WTC11 (cell line): ENCODE data around the gene MCF2L. TPM values are rescaled to one million over a fixed set of nuclear protein-coding genes. Genes with fewer than 3 reads are reported as not detected.

ENCODE experiments used
- ATAC-seq: fragments of 200-7000 bp; cut with Tn5 transposase; 2 replicates; pipeline ENCODE4 v1.10.0; 2021; ENCODE audit warnings: mild to moderate bottlenecking, moderate library complexity
- CTCF ChIA-PET: fragments of 300-600 bp; sonication (Branson Sonifier 250); formaldehyde crosslinking; loops from one replicate; lab custom pipeline; 2021; ENCODE audit warnings: antibody characterized with exemption; lab: Charles Lee
- POLR2A ChIA-PET: fragments of 350-600 bp; sonication (Branson Sonifier 250); formaldehyde crosslinking; loops from one replicate; lab custom pipeline; 2021; ENCODE audit warnings: antibody characterized with exemption; lab: Charles Lee
- DNase-seq: peaks from one replicate; pipeline ENCODE4 v3.0.0; 2021; ENCODE audit warnings: low spot score
- H3K27ac Mint-ChIP-seq: 2 replicates; pipeline ENCODE4 v1.8.0; 2021; ENCODE audit warnings: mixed read lengths
- H3K27me3 Mint-ChIP-seq: 2 replicates; pipeline ENCODE4 v1.8.0; 2021; ENCODE audit warnings: low read depth, mild to moderate bottlenecking, moderate library complexity, mixed read lengths
- H3K36me3 Mint-ChIP-seq: 2 replicates; pipeline ENCODE4 v1.8.0; 2021; ENCODE audit warnings: mixed read lengths
- H3K4me1 Mint-ChIP-seq: 2 replicates; pipeline ENCODE4 v1.8.0; 2022; ENCODE audit warnings: mixed read lengths
- H3K4me3 Mint-ChIP-seq: 2 replicates; pipeline ENCODE4 v1.8.0; 2021; ENCODE audit warnings: mild to moderate bottlenecking, moderate library complexity, mixed read lengths
- H3K9me3 Mint-ChIP-seq: 2 replicates; pipeline ENCODE4 v1.8.0; 2021; ENCODE audit warnings: mixed read lengths
- CBFB ChIP-seq: sonication (generic); formaldehyde crosslinking; IDR thresholded peaks from 2 replicates; pipeline ENCODE4 v1.8.1; 2022; ENCODE audit warnings: mild to moderate bottlenecking, low read depth, missing genetic modification reagents
- CREB1 ChIP-seq: sonication (generic); formaldehyde crosslinking; IDR thresholded peaks from 2 replicates; pipeline ENCODE4 v1.8.0; 2023; ENCODE audit warnings: mild to moderate bottlenecking, missing genetic modification reagents
- ELF4 ChIP-seq: sonication (generic); formaldehyde crosslinking; IDR thresholded peaks from 2 replicates; pipeline ENCODE4 v1.8.1; 2022; ENCODE audit warnings: low read depth, mild to moderate bottlenecking, moderate library complexity, missing genetic modification reagents
- FOXJ3 ChIP-seq: sonication (generic); formaldehyde crosslinking; IDR thresholded peaks from 2 replicates; pipeline ENCODE4 v1.9.0; 2021; ENCODE audit warnings: missing genetic modification reagents, mild to moderate bottlenecking, borderline replicate concordance
- GRHL2 ChIP-seq: fragments of 250-450 bp; sonication (Bioruptor Pico); IDR thresholded peaks from 2 replicates; pipeline ENCODE4 v1.8.0; 2022; ENCODE audit warnings: mild to moderate bottlenecking, moderate library complexity; ENCODE audit not compliant: insufficient replicate concordance, severe bottlenecking
- GTF2I ChIP-seq: fragments of 250-450 bp; sonication (Bioruptor Pico); conservative IDR thresholded peaks from 2 replicates; pipeline ENCODE4 v1.4.0; 2021; ENCODE audit warnings: mild to moderate bottlenecking
- JUN ChIP-seq: sonication (generic); formaldehyde crosslinking; IDR thresholded peaks from 2 replicates; pipeline ENCODE4 v1.8.0; 2023; ENCODE audit warnings: mild to moderate bottlenecking, missing genetic modification reagents
- MXD4 ChIP-seq: fragments of 250-450 bp; sonication (Bioruptor Pico); IDR thresholded peaks from 2 replicates; pipeline ENCODE4 v1.8.0; 2021; ENCODE audit warnings: mild to moderate bottlenecking, moderate library complexity, borderline replicate concordance
- NFATC4 ChIP-seq: fragments of 250-450 bp; sonication (Bioruptor Pico); IDR thresholded peaks from 2 replicates; pipeline ENCODE4 v1.9.0; 2021; ENCODE audit warnings: mild to moderate bottlenecking
- NR2C2 ChIP-seq: sonication (generic); formaldehyde crosslinking; IDR thresholded peaks from 2 replicates; pipeline ENCODE4 v1.8.0; 2022; ENCODE audit warnings: mild to moderate bottlenecking, missing genetic modification reagents
- NR3C1 ChIP-seq: sonication (generic); formaldehyde crosslinking; conservative IDR thresholded peaks from 2 replicates; pipeline ENCODE4 v1.8.1; 2023; ENCODE audit warnings: low read depth, mild to moderate bottlenecking, missing genetic modification reagents
- OVOL2 ChIP-seq: fragments of 250-450 bp; sonication (Bioruptor Pico); IDR thresholded peaks from 2 replicates; pipeline ENCODE4 v1.9.0; 2021; ENCODE audit warnings: mild to moderate bottlenecking, borderline replicate concordance
- SMAD3 ChIP-seq: sonication (generic); formaldehyde crosslinking; IDR thresholded peaks from 2 replicates; pipeline ENCODE4 v1.8.0; 2022; ENCODE audit warnings: missing genetic modification reagents, mild to moderate bottlenecking, borderline replicate concordance
- SP1 ChIP-seq: sonication (generic); formaldehyde crosslinking; conservative IDR thresholded peaks from 2 replicates; pipeline ENCODE4 v1.8.1; 2022; ENCODE audit warnings: missing genetic modification reagents
- TCF7 ChIP-seq: sonication (generic); formaldehyde crosslinking; IDR thresholded peaks from 2 replicates; pipeline ENCODE4 v1.8.0; 2022; ENCODE audit warnings: mild to moderate bottlenecking, low read depth, missing genetic modification reagents, moderate library complexity
- TEAD4 ChIP-seq: sonication (generic); formaldehyde crosslinking; IDR thresholded peaks from 2 replicates; pipeline ENCODE4 v1.8.0; 2022; ENCODE audit warnings: mild to moderate bottlenecking, missing genetic modification reagents
- TP53 ChIP-seq: sonication (generic); formaldehyde crosslinking; IDR thresholded peaks from 2 replicates; pipeline ENCODE4 v1.8.1; 2023; ENCODE audit warnings: mild to moderate bottlenecking, missing genetic modification reagents
- ZNF317 ChIP-seq: sonication (generic); formaldehyde crosslinking; IDR thresholded peaks from 2 replicates; pipeline ENCODE4 v1.8.1; 2023; ENCODE audit warnings: low read depth, mild to moderate bottlenecking, moderate library complexity, missing genetic modification reagents, borderline replicate concordance
- ZNF423 ChIP-seq: fragments of 250-450 bp; sonication (Bioruptor Pico); IDR thresholded peaks from 2 replicates; pipeline ENCODE4 v2.1.2; 2022; ENCODE audit warnings: mild to moderate bottlenecking, moderate library complexity
- ZNF671 ChIP-seq: fragments of 250-450 bp; sonication (Bioruptor Pico); IDR thresholded peaks from 2 replicates; pipeline ENCODE4 v1.8.0; 2021; ENCODE audit warnings: mild to moderate bottlenecking
- total RNA-seq: library from RNA; stranded (reverse); gene quantifications from 3 replicates; pipeline ENCODE4 v1.2.3, GENCODE V29; 2021
- TF ChIP-seq, protein P1 (sequence below): sonication (generic); formaldehyde crosslinking; IDR thresholded peaks from 2 replicates; pipeline ENCODE4 v1.8.0; 2023; ENCODE audit warnings: mild to moderate bottlenecking, missing genetic modification reagents
- TF ChIP-seq, protein P2 (sequence below): fragments of 250-450 bp; sonication (Bioruptor Pico); IDR thresholded peaks from 2 replicates; pipeline ENCODE4 v1.9.0; 2021; ENCODE audit warnings: mild to moderate bottlenecking, borderline replicate concordance
- TF ChIP-seq, protein P3 (sequence below): sonication (generic); formaldehyde crosslinking; IDR thresholded peaks from 2 replicates; pipeline ENCODE4 v1.8.1; 2023; ENCODE audit warnings: mild to moderate bottlenecking, missing genetic modification reagents, moderate library complexity
- TF ChIP-seq, protein P4 (sequence below): fragments of 250-450 bp; sonication (Bioruptor Pico); conservative IDR thresholded peaks from 2 replicates; pipeline ENCODE4 v1.9.0; 2021; ENCODE audit warnings: mild to moderate bottlenecking
- TF ChIP-seq, protein P5 (sequence below): sonication (generic); formaldehyde crosslinking; IDR thresholded peaks from 2 replicates; pipeline ENCODE4 v1.8.1; 2023; ENCODE audit warnings: mild to moderate bottlenecking, missing genetic modification reagents, moderate library complexity

Gene MCF2L
- total RNA-seq, 1 experiment from 2014 or later, result 34.8 TPM

DNA sequence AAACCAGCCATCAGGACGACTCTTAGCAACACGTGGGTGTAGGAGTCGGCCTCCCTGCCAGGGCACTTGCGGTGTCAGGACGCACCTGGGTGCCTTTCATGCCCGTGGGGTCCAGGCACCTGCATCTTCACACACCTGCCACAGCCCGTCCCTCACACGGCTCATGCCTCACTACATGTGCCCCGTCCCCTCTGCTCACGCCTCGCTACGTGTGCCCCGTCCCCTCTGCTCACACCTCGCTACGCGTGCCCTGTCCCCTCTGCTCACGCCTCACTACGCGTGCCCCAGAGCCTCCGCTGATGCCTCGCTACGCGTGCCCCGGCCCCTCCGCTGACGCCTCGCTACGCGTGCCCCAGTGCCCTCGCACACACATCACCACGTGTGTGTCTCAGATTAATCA, 78.6 kb downstream of the MCF2L start:
- Mint-ChIP-seq H3K36me3 (no peaks in the 10 kb centered on the region), H3K4me1 (peaks cover 9% of the 10 kb centered on the region), H3K4me3 (no peak overlapping the region), H3K9me3 (no peaks in the 10 kb centered on the region), H3K27ac (peak overlapping the region; percentile 41; the same call in 1 of the 2 replicates), H3K27me3 (no peaks in the 10 kb centered on the region; the same call in 1 of the 2 replicates)
- TF ChIP-seq JUN (CRISPR knock-in tag), result no peak
- TF ChIP-seq, protein P1, sequence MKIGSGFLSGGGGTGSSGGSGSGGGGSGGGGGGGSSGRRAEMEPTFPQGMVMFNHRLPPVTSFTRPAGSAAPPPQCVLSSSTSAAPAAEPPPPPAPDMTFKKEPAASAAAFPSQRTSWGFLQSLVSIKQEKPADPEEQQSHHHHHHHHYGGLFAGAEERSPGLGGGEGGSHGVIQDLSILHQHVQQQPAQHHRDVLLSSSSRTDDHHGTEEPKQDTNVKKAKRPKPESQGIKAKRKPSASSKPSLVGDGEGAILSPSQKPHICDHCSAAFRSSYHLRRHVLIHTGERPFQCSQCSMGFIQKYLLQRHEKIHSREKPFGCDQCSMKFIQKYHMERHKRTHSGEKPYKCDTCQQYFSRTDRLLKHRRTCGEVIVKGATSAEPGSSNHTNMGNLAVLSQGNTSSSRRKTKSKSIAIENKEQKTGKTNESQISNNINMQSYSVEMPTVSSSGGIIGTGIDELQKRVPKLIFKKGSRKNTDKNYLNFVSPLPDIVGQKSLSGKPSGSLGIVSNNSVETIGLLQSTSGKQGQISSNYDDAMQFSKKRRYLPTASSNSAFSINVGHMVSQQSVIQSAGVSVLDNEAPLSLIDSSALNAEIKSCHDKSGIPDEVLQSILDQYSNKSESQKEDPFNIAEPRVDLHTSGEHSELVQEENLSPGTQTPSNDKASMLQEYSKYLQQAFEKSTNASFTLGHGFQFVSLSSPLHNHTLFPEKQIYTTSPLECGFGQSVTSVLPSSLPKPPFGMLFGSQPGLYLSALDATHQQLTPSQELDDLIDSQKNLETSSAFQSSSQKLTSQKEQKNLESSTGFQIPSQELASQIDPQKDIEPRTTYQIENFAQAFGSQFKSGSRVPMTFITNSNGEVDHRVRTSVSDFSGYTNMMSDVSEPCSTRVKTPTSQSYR (CRISPR knock-in tag), result no peak
- TF ChIP-seq GRHL2 (CRISPR knock-in tag), result no peak
- no peak for TF ChIP-seq NFATC4 (CRISPR knock-in tag)
- TF ChIP-seq TCF7 (CRISPR knock-in tag), result no peak
- TF ChIP-seq, protein P2, sequence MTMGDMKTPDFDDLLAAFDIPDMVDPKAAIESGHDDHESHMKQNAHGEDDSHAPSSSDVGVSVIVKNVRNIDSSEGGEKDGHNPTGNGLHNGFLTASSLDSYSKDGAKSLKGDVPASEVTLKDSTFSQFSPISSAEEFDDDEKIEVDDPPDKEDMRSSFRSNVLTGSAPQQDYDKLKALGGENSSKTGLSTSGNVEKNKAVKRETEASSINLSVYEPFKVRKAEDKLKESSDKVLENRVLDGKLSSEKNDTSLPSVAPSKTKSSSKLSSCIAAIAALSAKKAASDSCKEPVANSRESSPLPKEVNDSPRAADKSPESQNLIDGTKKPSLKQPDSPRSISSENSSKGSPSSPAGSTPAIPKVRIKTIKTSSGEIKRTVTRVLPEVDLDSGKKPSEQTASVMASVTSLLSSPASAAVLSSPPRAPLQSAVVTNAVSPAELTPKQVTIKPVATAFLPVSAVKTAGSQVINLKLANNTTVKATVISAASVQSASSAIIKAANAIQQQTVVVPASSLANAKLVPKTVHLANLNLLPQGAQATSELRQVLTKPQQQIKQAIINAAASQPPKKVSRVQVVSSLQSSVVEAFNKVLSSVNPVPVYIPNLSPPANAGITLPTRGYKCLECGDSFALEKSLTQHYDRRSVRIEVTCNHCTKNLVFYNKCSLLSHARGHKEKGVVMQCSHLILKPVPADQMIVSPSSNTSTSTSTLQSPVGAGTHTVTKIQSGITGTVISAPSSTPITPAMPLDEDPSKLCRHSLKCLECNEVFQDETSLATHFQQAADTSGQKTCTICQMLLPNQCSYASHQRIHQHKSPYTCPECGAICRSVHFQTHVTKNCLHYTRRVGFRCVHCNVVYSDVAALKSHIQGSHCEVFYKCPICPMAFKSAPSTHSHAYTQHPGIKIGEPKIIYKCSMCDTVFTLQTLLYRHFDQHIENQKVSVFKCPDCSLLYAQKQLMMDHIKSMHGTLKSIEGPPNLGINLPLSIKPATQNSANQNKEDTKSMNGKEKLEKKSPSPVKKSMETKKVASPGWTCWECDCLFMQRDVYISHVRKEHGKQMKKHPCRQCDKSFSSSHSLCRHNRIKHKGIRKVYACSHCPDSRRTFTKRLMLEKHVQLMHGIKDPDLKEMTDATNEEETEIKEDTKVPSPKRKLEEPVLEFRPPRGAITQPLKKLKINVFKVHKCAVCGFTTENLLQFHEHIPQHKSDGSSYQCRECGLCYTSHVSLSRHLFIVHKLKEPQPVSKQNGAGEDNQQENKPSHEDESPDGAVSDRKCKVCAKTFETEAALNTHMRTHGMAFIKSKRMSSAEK, result no peak
- no peak for TF ChIP-seq TEAD4 (CRISPR knock-in tag)
- ChIA-PET POLR2A (no interaction called here), CTCF (no interaction called here)
- DNase-seq, result no peak
- ATAC-seq, result no peak

DNA sequence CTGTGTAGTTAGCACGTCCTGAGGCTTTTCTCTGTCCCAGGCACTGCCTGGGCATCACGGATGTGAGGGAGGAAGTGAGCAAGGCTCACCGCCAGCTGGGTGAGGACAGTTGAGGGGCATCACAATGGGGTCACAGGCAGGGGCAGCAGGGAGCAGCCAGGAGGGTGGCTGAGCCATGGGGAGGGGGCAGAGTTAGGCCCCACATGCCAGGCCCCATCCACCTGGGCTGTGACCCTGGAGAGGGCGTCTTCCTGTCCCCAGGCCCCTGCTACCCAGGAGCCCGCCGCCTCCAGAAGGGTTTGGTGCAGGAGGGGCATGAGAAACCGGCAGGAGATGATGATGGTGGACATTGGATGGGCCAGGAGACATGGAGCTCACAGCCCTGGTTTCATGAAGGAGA, 79.8 kb downstream of the MCF2L start:
- Mint-ChIP-seq H3K9me3 (no peaks in the 10 kb centered on the region), H3K4me1 (peaks cover 9% of the 10 kb centered on the region), H3K4me3 (no peak overlapping the region), H3K27me3 (no peaks in the 10 kb centered on the region; the same call in 1 of the 2 replicates), H3K36me3 (no peaks in the 10 kb centered on the region), H3K27ac (no peak overlapping the region; the same call in 1 of the 2 replicates)
- DNase-seq (no peak), ATAC-seq (no peak)
- ChIA-PET CTCF (interaction anchor here (1.0 to 1.2 kb wide), 3 partner anchors 19 to 42 kb away, joined by 3 read pairs; no protein-coding TSS in a partner anchor), POLR2A (interaction anchor here (0.6 kb wide), 1 partner anchor 53 kb away, joined by 3 read pairs; no protein-coding TSS in a partner anchor)
- TF ChIP-seq MXD4 (CRISPR knock-in tag), result no peak
- no peak for TF ChIP-seq ELF4
- TF ChIP-seq ZNF317 (CRISPR knock-in tag), result no peak
- no peak for TF ChIP-seq SP1
- no peak for TF ChIP-seq NR3C1 (CRISPR knock-in tag)
- no peak for TF ChIP-seq TP53 (CRISPR knock-in tag)
- TF ChIP-seq CBFB (CRISPR knock-in tag), result no peak
- TF ChIP-seq NR2C2 (CRISPR knock-in tag), result no peak
- TF ChIP-seq, protein P3, sequence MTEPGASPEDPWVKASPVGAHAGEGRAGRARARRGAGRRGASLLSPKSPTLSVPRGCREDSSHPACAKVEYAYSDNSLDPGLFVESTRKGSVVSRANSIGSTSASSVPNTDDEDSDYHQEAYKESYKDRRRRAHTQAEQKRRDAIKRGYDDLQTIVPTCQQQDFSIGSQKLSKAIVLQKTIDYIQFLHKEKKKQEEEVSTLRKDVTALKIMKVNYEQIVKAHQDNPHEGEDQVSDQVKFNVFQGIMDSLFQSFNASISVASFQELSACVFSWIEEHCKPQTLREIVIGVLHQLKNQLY (CRISPR knock-in tag), result no peak
- no peak for TF ChIP-seq GTF2I (CRISPR knock-in tag)
- TF ChIP-seq CREB1 (CRISPR knock-in tag), result no peak
- TF ChIP-seq SMAD3 (CRISPR knock-in tag), result no peak
- TF ChIP-seq, protein P4, sequence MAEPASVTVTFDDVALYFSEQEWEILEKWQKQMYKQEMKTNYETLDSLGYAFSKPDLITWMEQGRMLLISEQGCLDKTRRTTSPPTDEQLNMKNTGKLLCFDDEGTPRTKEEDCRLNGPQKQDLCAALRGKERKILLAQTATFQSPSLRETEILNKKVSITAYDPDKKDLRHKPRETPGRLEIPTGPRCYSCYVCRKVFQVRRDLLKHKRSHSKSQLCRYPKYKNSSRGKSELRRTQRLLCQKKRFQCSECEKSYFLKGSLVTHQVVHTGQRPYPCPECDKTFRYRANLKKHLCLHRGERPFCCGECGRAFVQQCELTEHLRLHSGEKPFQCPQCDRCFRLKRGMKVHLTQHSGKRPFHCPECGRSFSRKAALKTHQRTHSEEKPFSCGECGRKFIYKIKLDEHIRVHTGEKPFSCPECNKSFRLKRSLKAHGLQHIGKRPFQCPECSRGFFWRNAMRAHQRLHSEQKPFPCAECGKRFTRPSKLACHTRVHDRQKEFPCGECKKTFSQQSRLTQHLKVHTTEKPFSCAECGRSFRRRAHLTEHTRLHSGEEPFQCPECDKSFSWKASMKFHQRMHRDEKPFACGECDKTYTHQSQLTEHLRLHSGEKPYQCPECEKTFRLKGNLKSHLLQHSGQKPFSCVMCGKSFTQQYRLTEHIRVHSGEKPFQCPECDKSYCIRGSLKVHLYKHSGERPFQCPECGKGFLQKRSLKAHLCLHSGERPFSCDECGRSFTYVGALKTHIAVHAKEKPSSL, result no peak
- no peak for TF ChIP-seq OVOL2 (CRISPR knock-in tag)
- no peak for TF ChIP-seq FOXJ3 (CRISPR knock-in tag)
- TF ChIP-seq, protein P5, sequence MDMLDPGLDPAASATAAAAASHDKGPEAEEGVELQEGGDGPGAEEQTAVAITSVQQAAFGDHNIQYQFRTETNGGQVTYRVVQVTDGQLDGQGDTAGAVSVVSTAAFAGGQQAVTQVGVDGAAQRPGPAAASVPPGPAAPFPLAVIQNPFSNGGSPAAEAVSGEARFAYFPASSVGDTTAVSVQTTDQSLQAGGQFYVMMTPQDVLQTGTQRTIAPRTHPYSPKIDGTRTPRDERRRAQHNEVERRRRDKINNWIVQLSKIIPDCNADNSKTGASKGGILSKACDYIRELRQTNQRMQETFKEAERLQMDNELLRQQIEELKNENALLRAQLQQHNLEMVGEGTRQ (CRISPR knock-in tag), result no peak
- no peak for TF ChIP-seq ZNF671 (CRISPR knock-in tag)
- no peak for TF ChIP-seq ZNF423 (CRISPR knock-in tag)
